ENCODE data around the gene C10orf90. TPM values are rescaled to one million over a fixed set of nuclear protein-coding genes. Genes with fewer than 3 reads are reported as not detected.

The C10orf90 gene
- total RNA-seq, 1 experiment from 2014 or later: 0.59 TPM

DNA sequence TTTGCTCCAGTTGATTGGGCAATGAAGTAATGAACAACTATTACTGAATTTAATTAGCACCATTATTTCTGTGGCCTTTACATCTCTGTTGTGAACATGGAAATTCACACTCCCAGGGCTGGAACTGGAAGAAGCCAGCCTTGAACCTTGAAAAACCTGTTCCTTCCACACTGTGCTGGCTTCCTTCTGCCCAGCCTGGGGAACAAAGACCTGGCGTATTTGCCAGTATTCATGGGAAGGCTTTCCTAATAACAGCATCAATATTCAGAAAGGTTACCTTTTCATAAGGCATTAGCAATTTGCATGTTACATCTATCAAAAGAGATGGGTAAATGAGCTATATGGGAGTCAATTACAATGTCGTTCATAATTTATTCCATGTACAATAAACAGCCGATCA, 1.3 kb downstream of the C10orf90 start:
- 0 out of 2 replicates have a peak, but pooled peaks cover 1% of the 10 kb centered on the region for H3K4me1 ChIP-seq (replicated peaks; ENCODE audit: insufficient read depth)
- no peaks in the 10 kb centered on the region for H3F3A ChIP-seq (ENCODE audit: insufficient read depth, low read depth)
- no peaks in the 10 kb centered on the region for H3K79me2 ChIP-seq (ENCODE audit: low read depth)
- no peaks in the 10 kb centered on the region for H3K36me3 ChIP-seq (ENCODE audit: low read depth)
- no peak overlapping the region for H2AFZ ChIP-seq
- no peak overlapping the region for H3K27ac ChIP-seq
- H4K20me1 ChIP-seq (ENCODE audit: insufficient read depth): no peaks in the 10 kb centered on the region
- DNase-seq: no peak
- no TSS peak for BruUV-seq (replicated peaks)
- H3K27me3 ChIP-seq (ENCODE audit: insufficient read depth, low read depth): no peaks in the 10 kb centered on the region
- TF ChIP-seq EZH2 (IDR thresholded peaks at IDR 0.05; ENCODE audit: low read depth): no peak
- TF ChIP-seq, protein P1, sequence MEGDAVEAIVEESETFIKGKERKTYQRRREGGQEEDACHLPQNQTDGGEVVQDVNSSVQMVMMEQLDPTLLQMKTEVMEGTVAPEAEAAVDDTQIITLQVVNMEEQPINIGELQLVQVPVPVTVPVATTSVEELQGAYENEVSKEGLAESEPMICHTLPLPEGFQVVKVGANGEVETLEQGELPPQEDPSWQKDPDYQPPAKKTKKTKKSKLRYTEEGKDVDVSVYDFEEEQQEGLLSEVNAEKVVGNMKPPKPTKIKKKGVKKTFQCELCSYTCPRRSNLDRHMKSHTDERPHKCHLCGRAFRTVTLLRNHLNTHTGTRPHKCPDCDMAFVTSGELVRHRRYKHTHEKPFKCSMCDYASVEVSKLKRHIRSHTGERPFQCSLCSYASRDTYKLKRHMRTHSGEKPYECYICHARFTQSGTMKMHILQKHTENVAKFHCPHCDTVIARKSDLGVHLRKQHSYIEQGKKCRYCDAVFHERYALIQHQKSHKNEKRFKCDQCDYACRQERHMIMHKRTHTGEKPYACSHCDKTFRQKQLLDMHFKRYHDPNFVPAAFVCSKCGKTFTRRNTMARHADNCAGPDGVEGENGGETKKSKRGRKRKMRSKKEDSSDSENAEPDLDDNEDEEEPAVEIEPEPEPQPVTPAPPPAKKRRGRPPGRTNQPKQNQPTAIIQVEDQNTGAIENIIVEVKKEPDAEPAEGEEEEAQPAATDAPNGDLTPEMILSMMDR (conservative IDR thresholded peaks at IDR 0.05): no peak
- H3K4me2 ChIP-seq: no peak overlapping the region
- no peak overlapping the region for H3K4me3 ChIP-seq
- POLR2A ChIA-PET (ENCODE audit: unreplicated experiment): no interaction called here
- H3K9me3 ChIP-seq (ENCODE audit: insufficient read depth, low read depth): no peaks in the 10 kb centered on the region
- CTCF ChIA-PET: no interaction called here
- no peaks in the 10 kb centered on the region for H3K9me2 ChIP-seq (ENCODE audit: insufficient read depth)
- intact Hi-C loops (cut with micrococcal nuclease; ENCODE audit: unreplicated experiment): no loop called here

DNA sequence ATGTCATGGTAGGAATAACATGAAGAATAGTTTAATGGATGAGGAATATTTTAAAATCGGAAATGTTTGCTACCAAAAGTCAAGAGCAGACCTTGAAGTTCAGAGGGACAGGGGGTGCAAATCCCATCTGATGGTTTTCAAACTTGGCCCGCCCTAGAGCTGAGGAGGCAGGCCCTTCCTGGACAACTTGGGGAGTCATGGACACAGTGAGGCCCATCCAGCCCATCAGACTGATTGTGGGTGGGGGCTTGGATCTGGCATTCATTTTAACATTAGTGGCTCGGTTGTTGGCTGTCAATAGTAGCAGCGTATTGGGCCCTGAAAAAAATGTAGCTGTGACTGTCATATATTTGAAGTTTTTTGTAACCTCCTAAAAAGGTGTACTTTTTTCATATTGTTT, 2.0 kb downstream of the C10orf90 start:
- Histone ChIP-seq H3K4me2 (no peak overlapping the region), H3K4me3 (no peak overlapping the region), H3K27ac (no peak overlapping the region), H2AFZ (no peak overlapping the region), H4K20me1 (ENCODE audit: insufficient read depth) (no peaks in the 10 kb centered on the region), H3F3A (ENCODE audit: insufficient read depth, low read depth) (no peaks in the 10 kb centered on the region), H3K27me3 (ENCODE audit: insufficient read depth, low read depth) (no peaks in the 10 kb centered on the region), H3K36me3 (ENCODE audit: low read depth) (no peaks in the 10 kb centered on the region), H3K9me3 (ENCODE audit: insufficient read depth, low read depth) (no peaks in the 10 kb centered on the region), H3K9me2 (ENCODE audit: insufficient read depth) (no peaks in the 10 kb centered on the region), H3K4me1 (replicated peaks; ENCODE audit: insufficient read depth) (0 out of 2 replicates have a peak, but pooled peaks cover 8% of the 10 kb centered on the region), H3K79me2 (ENCODE audit: low read depth) (no peaks in the 10 kb centered on the region)
- BruUV-seq (replicated peaks): no TSS peak
- ChIA-PET POLR2A (ENCODE audit: unreplicated experiment) (no interaction called here), CTCF (no interaction called here)
- no peak for DNase-seq
- TF ChIP-seq, protein P1 (conservative IDR thresholded peaks at IDR 0.05): no peak
- TF ChIP-seq EZH2 (IDR thresholded peaks at IDR 0.05; ENCODE audit: low read depth): no peak
- intact Hi-C loops (cut with micrococcal nuclease; ENCODE audit: unreplicated experiment): no loop called here

DNA sequence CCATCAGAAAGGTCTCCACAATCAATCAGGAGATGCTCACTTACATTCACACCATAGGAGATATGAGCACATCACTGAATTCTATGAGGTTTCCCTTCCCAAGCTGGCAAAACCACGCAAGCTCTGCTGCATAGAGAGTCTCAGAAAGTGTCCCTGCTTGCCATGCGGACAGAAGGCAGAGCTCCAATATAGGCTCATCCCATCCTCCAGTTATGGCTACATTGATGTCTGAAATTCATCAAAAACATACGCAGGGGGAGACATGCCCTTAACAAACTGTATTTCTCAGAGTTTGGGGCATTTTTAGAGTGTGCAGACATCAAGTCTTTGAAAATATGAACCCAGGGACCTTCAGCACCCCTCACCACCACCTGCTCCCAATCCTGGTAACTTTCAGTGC, 2.9 kb downstream of the C10orf90 start:
- TF ChIP-seq, protein P1 (conservative IDR thresholded peaks at IDR 0.05): no peak
- no peak for TF ChIP-seq EZH2 (IDR thresholded peaks at IDR 0.05; ENCODE audit: low read depth)
- intact Hi-C loops (cut with micrococcal nuclease; ENCODE audit: unreplicated experiment): no loop called here
- ChIA-PET POLR2A (ENCODE audit: unreplicated experiment) (no interaction called here), CTCF (no interaction called here)
- DNase-seq: no peak
- Histone ChIP-seq H3K4me2 (no peak overlapping the region), H3K9me2 (ENCODE audit: insufficient read depth) (no peaks in the 10 kb centered on the region), H4K20me1 (ENCODE audit: insufficient read depth) (no peaks in the 10 kb centered on the region), H2AFZ (no peak overlapping the region), H3K36me3 (ENCODE audit: low read depth) (no peaks in the 10 kb centered on the region), H3K4me3 (no peak overlapping the region), H3K27ac (no peak overlapping the region), H3K27me3 (ENCODE audit: insufficient read depth, low read depth) (no peaks in the 10 kb centered on the region), H3F3A (ENCODE audit: insufficient read depth, low read depth) (no peaks in the 10 kb centered on the region), H3K4me1 (replicated peaks; ENCODE audit: insufficient read depth) (0 out of 2 replicates have a peak, but pooled peaks cover 8% of the 10 kb centered on the region), H3K9me3 (ENCODE audit: insufficient read depth, low read depth) (no peaks in the 10 kb centered on the region), H3K79me2 (ENCODE audit: low read depth) (no peaks in the 10 kb centered on the region)
- no TSS peak for BruUV-seq (replicated peaks)

Data from PC-9 (cell line).